A673 (cell line): ENCODE data around the gene ATG101.

Experiments
- EZH2 ChIP-seq: fragments of 200-600 bp; sonication (generic); IDR thresholded peaks from 2 replicates; pipeline ENCODE4 v1.6.1; 2017; ENCODE audit warnings: borderline replicate concordance, low read depth, mild to moderate bottlenecking, mixed read lengths, antibody characterized with exemption, low read length; ENCODE audit not compliant: poor library complexity, severe bottlenecking
- TF ChIP-seq, protein P1 (sequence below): fragments of 300-800, 200-600 bp; sonication (generic); conservative IDR thresholded peaks from 2 replicates; pipeline ENCODE4 v1.5.1; 2017; ENCODE audit warnings: low read depth, mild to moderate bottlenecking, antibody characterized with exemption, low read length, moderate library complexity, mixed read lengths

- TF ChIP-seq, protein P1, sequence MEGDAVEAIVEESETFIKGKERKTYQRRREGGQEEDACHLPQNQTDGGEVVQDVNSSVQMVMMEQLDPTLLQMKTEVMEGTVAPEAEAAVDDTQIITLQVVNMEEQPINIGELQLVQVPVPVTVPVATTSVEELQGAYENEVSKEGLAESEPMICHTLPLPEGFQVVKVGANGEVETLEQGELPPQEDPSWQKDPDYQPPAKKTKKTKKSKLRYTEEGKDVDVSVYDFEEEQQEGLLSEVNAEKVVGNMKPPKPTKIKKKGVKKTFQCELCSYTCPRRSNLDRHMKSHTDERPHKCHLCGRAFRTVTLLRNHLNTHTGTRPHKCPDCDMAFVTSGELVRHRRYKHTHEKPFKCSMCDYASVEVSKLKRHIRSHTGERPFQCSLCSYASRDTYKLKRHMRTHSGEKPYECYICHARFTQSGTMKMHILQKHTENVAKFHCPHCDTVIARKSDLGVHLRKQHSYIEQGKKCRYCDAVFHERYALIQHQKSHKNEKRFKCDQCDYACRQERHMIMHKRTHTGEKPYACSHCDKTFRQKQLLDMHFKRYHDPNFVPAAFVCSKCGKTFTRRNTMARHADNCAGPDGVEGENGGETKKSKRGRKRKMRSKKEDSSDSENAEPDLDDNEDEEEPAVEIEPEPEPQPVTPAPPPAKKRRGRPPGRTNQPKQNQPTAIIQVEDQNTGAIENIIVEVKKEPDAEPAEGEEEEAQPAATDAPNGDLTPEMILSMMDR = peak; percentile 99
- TF ChIP-seq EZH2 = no peak
Observed at GRCh38 chr12:52023182-52023975, 46.4 kb upstream of the ATG101 start.
